ENCODE results near the gene CASP8AP2.
"Not testable (repeated sequence)": the region's sequence is repeated elsewhere in the genome, so short reads cannot be mapped to it uniquely, and the experiment has no call there.

CASP8AP2 gene

DNA sequence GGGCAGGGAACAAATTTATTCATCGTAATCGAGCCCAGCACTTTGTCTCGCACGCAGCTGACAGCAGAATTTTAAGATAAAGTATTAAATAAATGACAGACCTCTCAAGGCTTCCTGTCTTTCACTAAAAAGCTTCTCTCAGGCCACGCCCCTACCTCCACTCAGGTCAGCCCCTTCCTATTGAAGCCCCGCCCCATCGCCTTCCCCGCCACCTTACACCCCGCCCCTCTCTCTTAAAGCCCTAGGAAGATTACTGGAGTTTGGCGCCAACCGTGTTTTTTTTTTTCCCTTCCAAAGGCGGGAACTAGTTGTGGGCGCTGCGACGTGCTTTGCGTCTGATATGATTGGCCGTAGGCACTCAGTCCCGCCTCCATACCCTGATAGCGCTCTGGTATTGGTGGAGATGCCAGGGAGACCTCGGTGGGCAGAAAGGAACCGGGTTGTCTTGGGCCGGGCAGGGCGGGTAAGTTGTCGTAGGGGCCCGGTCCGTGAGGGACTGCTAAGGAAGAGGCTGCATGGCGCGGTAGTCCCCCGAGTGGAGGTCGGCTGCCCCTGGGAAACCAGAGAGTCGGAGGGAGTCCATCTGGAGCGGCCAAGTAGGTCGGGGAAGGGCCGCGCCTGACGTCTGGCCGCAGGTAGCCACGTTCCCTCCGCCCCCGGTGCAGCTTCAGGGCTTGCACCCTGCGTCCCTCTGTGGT is at the start of gene CASP8AP2:
Gene CASP8AP2 (plus strand): TSS at position 409 of the 698 bp plus-strand sequence.
- TF ChIP-seq, protein P1, sequence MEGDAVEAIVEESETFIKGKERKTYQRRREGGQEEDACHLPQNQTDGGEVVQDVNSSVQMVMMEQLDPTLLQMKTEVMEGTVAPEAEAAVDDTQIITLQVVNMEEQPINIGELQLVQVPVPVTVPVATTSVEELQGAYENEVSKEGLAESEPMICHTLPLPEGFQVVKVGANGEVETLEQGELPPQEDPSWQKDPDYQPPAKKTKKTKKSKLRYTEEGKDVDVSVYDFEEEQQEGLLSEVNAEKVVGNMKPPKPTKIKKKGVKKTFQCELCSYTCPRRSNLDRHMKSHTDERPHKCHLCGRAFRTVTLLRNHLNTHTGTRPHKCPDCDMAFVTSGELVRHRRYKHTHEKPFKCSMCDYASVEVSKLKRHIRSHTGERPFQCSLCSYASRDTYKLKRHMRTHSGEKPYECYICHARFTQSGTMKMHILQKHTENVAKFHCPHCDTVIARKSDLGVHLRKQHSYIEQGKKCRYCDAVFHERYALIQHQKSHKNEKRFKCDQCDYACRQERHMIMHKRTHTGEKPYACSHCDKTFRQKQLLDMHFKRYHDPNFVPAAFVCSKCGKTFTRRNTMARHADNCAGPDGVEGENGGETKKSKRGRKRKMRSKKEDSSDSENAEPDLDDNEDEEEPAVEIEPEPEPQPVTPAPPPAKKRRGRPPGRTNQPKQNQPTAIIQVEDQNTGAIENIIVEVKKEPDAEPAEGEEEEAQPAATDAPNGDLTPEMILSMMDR (conservative IDR thresholded peaks at IDR 0.05; ENCODE audit: low read depth) = no peak
- POLR2A ChIA-PET (ENCODE audit: low non-redundant PET) = interaction anchor here (1.9 kb wide), 1 partner anchor 10 kb away, joined by 10 read pairs; the partner anchor contains the start of gene MDN1
- peak within 1 kb of the TSS; percentile 86 for H3K27ac ChIP-seq
- CTCF ChIA-PET = interaction anchor here (0.5 to 0.6 kb wide), 3 partner anchors 9 to 28 kb away, joined by 3 to 5 read pairs (median 3); no protein-coding TSS in a partner anchor
- peak; percentile 99 for DNase-seq (ENCODE audit: low spot score)

DNA sequence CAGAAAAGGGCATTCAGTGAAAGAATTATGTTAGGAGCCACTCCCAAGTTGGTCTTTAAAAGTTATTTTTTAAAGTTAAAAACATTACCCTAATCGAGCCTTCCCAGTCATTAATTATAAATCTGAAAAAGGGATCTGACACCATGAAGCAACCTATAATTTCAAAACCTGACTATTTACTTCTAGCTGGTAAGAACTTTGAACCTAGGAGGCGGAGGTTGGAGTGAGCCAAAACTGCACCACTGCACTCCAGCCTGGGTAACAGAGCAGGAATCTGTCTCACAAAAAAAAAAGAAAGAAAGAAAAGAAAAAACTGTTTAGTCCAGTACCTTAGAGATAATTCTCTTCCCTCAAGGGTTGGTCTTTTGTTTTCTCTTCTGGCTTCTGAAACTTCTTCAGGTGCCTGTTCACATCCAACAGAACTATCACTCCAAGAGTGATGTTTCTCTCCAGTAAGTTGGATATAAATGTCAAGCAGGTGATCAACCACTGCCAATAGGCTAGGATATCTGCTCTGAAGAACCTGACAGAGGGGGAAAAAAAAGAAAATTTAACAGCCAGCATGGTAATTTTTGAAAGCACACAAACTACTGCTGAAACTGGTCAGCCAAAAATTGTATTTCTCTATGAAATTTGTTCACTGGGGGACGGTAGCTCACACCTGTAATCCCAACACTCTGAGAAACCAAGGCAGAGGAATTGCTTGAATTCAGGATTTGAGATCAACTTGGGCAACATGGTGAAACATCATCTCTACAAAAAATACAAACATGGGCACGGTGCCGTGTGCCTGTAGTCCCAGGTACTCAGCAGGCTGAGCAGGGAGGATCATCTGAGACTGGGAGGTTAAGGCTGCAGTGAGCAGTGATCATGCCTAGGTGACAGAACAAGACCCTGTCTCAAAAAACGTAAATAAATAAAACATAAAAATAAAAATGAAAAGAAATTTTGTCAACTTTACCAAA is 48.3 kb upstream of the CASP8AP2 start:
- ChIA-PET CTCF (no interaction called here), POLR2A (ENCODE audit: low non-redundant PET) (no interaction called here)
- H3K27ac ChIP-seq = no peak overlapping the region
- TF ChIP-seq, protein P1 (conservative IDR thresholded peaks at IDR 0.05; ENCODE audit: low read depth) = no peak
- no peak for DNase-seq (ENCODE audit: low spot score)

DNA sequence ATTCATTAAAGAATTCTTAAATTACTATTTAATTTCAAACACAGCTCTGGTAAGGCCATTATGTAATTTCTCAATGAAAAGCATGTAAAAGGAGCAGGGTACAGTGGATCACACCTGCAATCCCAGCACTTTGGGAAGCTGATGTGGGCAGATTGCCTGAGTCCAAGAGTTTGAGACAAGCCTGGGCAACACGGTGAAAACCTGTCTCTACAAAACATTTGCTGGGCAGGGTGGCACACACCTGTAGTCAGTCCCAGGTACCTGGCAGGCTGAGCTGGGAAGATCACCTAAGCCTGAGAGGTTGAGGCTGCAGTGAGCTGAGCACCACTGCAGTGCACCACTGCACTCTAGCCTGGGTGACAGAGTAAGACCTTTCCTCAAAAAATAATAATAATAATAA is 47.5 kb upstream of the CASP8AP2 start:
- ChIA-PET POLR2A (ENCODE audit: low non-redundant PET) (no interaction called here), CTCF (no interaction called here)
- TF ChIP-seq, protein P1 (conservative IDR thresholded peaks at IDR 0.05; ENCODE audit: low read depth) = no peak

DNA sequence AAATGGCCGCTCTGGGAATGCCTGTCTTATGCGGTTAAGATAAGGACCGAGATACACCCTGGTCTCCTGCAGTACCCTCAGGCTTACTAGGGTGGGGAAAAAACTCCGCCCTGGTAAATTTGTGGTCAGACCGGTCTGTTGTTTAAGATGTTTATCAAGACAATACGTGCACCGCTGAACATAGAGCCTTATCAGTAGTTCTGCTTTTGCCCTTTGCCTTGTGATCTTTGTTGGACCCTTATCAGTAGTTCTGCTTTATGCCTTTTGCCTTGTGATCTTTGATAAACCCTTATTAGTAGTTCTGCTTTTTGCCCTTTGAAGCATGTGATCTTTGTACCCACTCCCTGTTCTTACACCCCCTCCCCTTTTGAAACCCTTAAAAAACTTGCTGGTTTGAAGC is 46.4 kb upstream of the CASP8AP2 start:
- DNase-seq (ENCODE audit: low spot score); POLR2A ChIA-PET (ENCODE audit: low non-redundant PET); H3K27ac ChIP-seq; CTCF ChIA-PET: not testable (repeated sequence)

More for the DNA sequence above, 47.5 kb upstream of the CASP8AP2 start:
- no peak for DNase-seq (ENCODE audit: low spot score)
- peak overlapping the region; percentile 28; the same call in 1 of the 2 replicates for H3K27ac ChIP-seq

DNA sequence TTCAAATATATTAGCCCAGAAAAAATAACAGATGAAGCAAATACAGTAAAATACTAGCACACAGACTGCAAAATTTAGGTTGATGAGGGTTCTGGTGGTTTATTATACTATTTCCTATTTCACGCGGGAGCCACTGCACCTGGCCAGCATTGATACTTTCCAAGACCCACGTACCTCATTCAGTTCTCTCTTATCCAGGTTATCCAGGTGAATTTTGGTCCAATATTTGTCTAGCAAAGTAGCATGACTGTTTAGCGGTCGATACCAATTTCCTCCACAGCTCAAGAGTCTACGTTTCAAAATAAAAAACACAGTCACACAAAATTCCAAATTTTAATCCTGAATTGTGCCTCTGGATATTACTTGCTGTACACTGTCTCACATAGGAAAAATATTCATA is 44.8 kb upstream of the CASP8AP2 start:
- CTCF ChIA-PET = no interaction called here
- no peak for DNase-seq (ENCODE audit: low spot score)
- POLR2A ChIA-PET (ENCODE audit: low non-redundant PET) = no interaction called here
- H3K27ac ChIP-seq = no peak overlapping the region
- TF ChIP-seq, protein P1 (conservative IDR thresholded peaks at IDR 0.05; ENCODE audit: low read depth) = no peak

DNA sequence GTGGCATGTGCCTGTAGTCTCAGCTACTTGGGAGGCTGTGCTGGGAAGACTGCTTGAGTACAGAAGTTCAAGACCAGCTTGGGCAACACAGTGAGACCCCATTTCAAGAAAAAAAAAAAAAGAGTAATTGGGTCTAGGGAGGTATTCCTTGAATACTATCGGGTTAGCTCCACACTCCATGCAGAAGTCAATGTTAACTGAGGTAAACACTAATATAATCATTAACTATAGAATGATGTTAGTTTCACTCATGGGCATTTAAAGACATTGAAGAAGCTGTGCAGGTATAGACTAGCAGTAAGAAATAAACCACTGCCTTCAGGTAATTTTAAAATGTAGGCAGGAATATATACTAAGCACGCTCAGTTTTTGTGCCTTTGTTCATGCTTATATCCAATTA is 42.7 kb upstream of the CASP8AP2 start:
- POLR2A ChIA-PET (ENCODE audit: low non-redundant PET) = no interaction called here
- CTCF ChIA-PET = no interaction called here
- TF ChIP-seq, protein P1 (conservative IDR thresholded peaks at IDR 0.05; ENCODE audit: low read depth) = no peak
- H3K27ac ChIP-seq = no peak overlapping the region
- no peak for DNase-seq (ENCODE audit: low spot score)

All from RWPE1 (cell line).